ENCODE results near the gene SLC11A1. TPM values are rescaled to one million over a fixed set of nuclear protein-coding genes. Genes with fewer than 3 reads are reported as not detected.
A peak's percentile ranks its signal among the peaks of the same experiment; 100 is the strongest.

The SLC11A1 gene, protein sequence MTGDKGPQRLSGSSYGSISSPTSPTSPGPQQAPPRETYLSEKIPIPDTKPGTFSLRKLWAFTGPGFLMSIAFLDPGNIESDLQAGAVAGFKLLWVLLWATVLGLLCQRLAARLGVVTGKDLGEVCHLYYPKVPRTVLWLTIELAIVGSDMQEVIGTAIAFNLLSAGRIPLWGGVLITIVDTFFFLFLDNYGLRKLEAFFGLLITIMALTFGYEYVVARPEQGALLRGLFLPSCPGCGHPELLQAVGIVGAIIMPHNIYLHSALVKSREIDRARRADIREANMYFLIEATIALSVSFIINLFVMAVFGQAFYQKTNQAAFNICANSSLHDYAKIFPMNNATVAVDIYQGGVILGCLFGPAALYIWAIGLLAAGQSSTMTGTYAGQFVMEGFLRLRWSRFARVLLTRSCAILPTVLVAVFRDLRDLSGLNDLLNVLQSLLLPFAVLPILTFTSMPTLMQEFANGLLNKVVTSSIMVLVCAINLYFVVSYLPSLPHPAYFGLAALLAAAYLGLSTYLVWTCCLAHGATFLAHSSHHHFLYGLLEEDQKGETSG
- 6.8 TPM for total RNA-seq

DNA sequence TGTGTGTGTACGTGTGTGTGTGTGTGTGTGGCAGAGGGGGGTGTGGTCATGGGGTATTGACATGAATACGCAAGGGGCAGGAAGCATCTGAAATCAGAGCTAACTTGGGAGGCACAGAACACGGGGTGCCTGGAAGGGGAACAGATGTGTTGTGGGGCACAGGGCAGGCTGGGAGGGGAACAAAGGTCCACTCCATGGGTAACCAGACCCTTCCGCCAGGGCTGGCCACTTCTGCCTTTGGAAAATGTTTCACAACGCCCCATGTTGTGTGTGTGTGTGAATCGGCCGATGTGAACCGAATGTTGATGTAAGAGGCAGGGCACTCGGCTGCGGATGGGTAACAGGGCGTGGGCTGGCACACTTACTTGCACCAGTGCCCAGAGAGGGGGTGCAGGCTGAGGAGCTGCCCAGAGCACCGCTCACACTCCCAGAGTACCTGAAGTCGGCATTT, at the start of gene SLC11A1:
TSS of gene SLC11A1 (plus strand) at position 358 of the 451 bp plus-strand sequence. CDS start 96 bp downstream, outside the sequence.
- DNase-seq: no peak

DNA sequence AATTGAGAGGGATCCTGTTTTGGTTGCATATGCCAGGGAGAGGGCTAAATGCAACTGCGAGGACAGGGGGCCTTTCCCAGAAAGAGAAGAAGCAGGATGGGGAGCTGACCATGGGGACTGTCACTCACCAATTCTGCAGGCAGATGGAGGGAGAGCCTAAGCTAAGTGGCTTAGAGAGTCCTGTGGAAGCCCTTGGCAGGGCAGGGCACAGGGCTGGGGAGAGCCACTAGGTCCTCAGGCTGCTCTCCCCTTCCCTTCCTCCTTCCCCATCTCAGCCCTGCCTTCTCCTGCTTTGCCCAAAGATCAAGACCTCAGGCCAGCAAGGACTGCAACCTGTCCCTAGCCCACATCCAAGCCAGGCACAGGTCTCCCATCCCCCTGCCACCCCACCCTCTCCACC, 49.8 kb upstream of the SLC11A1 start:
- no peak for DNase-seq

DNA sequence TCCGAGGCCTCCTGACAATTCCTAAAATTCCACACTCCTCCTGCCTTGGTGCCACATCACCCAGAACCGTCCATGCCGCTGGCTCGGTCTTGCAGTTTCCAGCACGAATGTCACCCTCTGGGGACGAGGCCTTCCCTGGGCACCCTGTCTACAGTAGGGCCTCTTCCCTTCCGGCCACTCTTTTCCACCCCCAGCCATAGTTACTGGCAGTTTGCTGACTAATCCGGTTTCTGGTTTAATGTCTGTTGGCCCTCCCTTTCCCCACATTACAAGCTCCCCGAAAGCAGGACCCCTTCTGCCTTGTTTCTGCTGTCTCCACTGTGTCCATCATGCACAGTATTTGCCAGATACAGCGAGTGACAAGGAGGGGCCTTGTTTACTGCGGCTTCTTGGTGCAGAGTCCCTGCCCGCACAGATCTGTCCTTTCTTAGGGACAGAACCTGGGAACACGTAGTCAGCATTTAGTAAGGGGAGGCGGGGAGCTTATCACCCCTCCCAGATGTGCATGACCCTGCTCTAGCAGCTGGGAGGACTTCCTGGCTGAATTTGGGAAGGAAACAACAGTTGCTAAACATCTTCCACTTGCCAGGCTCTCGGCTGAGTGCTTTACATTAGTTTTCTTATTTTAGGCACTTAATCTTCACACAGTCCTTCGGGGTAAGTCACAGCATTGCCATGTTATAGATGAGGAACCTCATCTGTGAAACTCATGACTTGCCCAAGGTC, 49.0 kb upstream of the SLC11A1 start:
- peak; percentile 32 for DNase-seq

DNA sequence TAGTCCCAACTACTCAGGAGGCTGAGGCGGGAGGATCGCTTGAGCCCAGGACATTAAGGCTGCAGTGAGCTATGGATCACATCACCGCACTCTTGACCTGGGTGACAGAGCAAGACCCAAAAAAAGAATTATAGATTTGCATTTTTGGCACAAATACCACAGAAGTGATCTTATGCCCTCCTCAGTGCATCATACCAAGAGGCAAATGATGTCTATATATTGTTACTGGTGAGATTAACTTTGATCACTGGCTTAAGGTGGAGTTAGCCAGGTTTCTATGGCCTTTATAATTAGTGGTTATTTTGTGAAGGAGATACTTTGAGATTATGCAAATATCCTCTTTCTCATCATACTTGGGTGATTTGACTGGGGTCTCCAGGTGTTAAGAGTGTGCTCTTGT, 47.5 kb upstream of the SLC11A1 start:
- no peak for DNase-seq

DNA sequence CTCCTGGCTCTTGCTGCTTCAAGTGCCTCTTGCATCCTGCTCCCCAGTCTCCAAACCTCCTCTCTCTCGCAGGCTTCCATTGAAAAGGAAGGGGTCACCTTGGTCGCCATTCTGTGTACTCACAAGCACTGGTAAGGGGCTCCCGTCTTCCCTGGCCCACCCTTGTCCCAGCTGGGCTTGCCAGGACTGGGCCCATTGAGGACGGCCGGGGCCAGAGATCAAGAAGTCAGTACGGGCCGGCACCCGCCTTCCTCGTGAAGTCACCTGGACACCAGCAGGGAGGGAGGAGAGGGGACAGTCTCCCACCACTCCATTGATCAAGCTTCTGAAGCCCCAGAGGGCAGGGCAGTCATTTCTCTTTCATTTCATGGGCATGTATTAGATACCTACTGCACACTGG, 41.4 kb upstream of the SLC11A1 start:
- DNase-seq: no peak

DNA sequence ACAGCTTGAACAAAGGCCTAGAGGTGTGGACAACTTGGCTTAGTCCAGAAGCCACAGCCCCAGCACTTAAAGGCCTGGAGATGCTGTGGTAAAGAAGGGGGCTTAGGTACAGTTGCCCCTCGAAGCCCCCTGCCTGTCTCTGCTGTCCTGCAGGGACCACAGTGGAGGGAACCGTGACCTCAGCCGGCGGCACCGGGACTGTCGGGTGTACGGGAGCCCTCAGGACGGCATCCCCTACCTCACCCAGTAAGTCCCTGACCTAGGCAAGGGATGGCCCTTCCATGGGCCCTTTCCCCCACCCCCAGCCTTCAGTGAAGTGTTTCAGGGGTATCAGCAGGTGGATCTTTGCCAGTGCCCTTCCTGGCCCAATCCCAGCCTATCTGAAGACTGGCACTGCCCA, 40.7 kb upstream of the SLC11A1 start:
- no peak for DNase-seq

DNA sequence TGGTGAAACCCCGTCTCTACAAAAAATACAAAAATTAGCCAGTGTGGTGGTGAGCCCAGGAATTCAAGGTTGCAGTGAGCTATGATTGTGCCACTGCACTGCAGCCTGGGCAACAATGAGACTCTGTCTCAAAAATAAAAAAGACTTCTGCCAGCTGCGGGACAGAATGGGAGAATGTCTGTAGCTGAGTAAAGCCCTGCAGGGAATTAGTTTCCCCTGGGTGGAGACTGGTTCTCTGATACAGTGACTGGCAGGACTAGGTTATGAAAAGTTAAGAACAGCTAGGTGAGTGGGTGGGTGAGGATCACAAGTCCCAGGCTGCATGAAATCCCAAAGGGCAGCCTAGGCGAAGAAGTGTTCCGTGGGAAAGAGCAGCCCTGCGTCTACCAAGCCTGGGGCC, 39.2 kb upstream of the SLC11A1 start:
- no peak for DNase-seq

DNA sequence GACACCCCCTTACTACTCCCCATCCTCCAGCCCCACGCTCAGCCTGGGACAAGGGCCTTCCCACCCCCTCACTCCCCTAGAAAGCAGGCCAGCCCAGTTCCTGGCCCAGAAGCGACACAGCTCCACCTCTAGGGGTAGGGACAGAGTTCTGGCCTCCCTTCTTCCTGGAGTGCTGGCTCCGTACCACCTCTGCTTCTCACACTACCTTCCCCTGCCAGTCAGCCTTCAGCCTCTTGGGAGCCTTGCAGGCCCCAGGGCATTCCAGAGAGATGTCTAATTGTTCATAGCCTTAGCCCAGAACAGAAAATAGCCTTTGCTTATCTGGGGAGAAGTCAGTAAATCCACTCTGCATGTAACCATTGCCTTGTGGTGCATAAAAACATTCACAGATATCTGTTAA, 38.5 kb upstream of the SLC11A1 start:
- DNase-seq: no peak

DNA sequence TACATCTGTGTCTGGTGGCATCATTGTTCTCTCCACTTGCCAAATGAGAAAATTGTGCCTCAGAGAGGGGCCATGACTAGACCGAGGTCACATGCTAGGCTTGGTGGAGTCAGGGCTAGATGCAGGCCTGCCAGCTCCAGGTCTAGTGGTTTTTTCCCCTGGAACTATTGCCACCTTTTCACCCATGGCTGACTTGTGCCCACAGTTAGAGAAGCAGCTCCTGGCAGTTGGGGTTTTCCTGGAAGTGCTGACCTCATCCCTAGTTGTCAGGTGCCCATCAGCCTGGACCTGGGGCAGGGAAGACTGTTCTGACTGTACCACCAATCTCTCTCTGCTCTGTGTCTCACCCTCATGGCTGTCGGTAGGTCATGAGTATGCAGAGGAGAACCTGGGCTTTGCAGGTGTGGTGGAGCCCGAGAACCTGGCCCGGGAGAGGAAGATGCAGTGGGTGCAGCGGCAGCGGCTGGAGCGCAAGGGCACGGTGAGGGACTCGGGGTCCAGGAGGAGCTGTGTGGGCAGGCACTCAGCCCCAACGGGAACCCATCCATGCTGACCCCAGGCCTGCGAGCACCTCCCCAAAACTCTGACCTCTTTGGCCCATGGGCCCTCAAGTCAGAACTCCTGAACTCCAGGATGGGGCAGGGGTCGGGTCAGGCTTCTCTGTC, 37.9 kb upstream of the SLC11A1 start:
- DNase-seq: no peak

DNA sequence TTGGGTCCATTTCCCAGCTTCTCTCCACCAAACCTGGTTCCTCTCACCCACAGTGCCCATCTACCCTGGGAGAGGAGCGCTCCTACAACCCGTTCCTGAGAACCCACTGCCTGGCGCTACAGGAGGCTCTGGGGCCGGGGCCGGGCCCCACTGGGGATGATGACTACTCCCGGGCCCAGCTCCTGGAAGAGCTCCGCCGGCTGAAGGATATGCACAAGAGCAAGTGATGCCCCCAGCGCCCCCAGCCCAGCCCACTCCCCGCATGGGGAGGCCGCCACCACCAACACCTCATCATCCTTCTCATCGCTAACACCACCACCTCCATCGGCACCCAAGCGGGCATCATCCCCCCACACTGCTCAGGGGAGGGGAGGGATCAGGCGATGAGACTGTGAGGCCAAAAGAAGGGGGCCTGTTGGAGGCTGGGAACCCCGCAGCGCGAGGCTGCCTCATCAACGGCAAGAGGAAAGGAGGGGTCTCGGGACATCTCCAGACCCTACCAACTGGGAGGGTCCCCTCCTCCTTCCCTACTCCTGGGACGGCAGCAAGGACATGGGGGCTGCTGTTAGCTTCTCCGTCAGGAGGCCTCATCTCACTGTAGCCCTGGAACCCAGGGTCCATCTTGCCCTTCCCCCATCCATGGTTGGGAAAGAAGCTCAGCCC, 37.2 kb upstream of the SLC11A1 start:
- DNase-seq: no peak

DNA sequence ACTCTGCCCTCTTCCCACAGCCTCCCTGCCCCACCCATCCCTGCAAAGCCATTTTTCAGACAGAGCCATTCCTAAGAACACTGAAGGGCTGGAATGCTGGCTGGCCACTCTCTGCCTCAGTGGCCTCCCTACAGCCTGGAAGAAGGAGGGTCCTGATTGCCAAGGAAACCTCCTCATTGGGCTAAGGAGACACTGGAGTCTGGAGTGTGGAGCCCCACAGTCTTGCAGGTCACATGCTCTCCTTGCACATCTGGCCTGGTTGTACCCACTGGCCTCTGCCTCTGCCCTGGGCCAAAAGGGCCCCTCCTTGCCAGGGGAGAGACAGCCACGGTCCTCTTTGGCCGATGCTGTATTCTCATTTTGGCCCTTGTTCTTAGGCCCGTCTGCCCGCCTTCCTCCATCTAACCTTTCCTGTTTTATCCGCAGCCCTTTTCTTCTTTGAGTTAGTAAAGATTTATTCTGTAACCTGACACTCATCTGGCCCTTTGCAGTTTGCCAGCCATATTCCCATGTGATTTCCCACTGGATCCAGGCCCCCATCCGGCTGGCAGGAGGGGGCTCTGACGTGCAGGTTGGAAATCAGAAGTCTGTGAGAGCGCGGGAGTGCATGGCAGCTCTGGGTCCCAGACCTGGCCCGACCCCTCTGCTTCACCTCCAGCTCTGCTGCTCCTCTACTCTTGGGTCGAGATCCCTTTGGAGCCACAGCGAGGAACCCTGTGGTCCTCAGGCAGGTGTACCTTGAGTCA, 36.4 kb upstream of the SLC11A1 start:
- no peak for DNase-seq

DNA sequence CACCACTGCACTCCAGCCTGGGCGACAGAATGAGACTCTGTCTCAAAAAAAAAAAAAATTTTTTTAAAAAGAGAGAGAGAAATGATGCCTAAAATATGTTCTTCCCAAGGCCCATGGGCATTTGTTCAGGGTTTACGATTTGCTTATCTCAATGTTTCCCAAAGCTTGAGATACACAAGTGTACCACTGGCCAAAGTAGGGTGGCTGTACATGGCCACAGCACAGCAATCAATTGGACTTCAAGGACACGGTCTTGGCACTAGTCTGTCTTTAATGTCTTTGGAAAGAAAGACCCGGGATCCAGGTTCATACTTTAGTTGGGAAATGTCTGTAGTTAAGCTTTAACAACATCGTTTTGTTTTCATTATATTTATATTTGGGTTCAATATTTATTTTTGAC, 34.9 kb upstream of the SLC11A1 start:
- no peak for DNase-seq

DNA sequence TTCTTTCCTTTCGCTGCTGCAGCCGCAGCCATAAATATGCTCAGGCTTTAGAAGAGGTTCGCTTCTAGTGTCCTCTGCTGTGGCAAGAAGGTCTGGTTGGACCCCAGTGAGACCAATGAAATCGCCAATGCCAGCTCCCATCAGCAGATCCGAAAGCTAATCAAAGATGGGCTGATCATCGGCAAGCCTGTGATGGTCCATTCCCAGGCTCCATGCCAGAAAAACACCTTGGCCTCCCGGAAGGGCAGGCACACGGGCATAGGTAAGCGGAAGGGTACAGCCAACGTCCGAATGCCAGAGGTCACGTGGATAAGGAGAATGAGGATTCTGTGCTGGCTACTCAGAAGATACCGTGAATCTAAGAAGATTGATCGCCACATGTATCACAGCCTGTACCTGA, 28.0 kb upstream of the SLC11A1 start:
- DNase-seq: no peak

DNA sequence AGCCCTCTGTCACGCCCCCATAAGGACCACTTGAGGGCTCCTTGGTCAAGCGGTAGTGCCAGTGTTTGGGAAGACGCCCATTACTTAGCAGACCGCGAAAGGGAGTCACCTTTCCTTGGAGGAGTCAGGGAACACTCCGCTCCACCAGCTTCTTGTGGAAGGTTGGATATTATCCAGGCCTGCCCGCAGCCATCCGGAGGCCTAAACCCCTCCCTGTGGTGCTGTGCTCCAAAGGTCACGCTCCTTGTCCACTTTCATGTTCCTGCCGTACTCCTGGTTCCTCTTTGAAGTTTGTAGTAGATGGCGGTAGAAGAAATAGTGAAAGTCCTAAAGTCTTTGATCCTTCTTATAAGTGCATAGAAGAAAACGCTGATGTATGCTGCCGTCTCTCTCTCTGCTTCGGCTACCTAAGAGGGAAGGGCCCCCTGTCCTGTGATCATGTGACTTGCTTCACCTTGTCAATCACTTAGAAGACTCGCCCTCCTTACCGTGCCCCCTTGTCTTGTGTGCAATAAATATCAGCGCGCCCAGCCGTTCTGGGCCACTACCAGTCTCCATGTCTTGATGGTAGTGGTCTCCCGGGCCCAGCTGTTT, 27.1 kb upstream of the SLC11A1 start:
- DNase-seq: no peak

DNA sequence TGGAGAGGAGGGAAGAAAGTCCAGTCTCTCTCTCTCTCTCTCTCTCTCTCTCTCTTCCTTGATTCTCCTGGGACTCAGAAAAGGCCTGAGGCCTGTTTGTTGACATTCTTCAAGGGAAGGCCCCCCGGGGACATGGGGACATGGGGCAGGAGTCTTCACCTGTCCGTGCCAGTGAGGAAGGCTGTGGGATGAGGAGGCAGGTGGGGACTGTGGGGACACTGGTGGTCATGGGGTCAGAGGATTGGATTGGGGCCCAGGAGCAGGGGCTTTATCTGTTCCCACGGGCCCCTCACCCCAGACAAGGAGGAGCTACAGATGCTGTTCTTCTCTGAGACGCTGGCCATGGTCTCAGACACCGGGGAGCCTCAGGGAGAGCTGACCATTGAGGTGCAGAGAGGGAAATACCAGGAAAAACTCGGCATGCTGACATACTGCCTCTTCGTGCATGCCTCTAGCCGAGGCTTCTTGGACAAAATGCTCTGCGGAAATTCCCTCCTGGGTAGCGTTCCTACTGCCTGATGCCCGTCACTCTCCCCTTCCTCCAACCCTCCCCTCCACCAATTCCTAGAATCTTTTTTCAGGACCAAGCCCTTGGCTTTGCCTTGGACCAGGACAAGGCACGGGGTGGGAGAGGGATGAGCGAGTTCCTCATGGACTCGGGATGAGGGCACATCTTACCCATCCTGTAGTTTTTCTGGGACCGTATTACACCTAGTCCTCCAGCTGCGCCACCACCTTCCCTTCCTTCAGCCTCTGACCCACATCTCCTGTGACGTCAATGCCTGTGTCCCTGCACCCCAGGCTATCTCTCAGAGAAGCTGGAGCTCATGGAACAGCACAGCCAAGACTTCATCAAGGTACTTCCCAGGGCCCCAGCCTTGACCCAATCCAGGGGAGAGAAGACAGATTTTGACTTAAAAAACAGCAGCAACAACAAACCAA, 24.6 kb upstream of the SLC11A1 start:
- no peak for DNase-seq

DNA sequence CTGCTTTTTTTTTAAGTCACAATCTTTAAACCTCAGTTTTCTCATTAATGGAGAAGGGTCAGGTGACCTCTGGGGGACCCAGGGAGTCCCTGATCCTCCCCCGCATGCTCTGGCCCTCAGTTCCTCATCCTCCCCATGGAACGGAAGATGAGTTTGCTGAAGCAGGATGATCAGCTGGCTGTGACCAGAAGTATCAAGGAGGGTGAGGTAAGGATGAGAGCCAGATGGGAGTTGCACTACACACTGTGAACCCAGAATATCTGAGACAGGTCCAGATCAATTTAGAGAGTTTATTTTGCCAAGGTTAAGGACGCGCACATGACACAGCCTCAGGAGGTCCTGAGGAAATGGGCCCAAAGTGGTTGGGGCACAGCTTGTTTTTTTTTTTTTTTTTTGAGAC, 21.6 kb upstream of the SLC11A1 start:
- no peak for DNase-seq

DNA sequence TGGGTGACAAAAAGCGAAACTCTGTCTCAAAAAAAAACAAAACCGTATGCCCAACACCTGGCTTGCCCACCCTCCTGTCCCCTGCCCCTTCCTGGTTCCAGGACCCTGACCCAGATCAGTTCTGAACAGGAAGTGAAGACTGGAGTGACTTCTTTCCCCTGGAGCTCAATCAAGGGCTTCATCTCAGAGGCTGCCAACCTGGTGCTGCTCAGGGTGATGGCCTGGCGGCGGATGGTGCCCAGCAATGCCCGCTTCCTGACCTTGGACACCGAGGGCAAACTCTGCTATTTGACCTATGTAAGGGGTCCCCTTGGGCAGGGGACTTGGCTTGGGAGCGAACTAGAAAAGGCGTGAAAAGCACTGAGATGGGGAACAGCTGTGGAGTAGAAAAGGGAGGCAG, 19.5 kb upstream of the SLC11A1 start:
- no peak for DNase-seq

DNA sequence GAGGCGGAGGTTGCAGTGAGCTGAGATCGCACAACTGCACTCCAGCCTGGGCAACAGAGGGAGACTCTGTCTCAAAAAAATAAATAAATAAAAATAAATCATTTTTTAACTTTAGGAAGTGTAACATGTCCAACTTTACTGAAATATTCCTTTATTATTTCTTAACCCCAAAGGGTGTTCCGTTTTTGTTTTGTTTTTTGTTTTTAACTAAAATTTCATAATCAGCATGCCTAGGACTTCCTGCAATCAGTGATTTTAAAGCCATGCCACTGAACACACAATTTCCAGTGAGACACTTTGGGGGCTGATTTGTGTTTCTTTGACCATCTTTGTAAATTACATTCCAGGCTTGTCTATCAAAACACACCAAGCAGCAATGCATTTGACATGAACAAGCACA, 18.3 kb upstream of the SLC11A1 start:
- DNase-seq: no peak

DNA sequence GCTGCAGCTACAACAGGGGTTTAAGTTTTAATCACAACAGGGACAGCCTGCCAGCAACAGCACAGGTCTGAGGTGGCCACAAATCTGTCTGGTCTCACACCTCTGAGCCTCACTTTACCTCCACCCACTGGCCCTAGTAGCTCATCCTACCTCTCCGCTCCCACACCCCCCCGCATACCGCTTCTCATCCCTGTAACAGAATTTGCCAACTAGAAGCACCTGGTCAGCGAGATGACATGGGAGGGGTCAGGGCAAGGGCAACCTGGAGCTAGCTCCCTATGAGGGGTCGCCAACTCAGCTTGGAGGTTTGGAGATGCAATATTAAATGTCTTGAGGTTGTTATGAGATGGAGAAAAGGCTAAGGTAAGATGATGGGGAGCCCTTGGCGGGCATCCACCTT, 17.9 kb upstream of the SLC11A1 start:
- DNase-seq: no peak
